Measurements from ENCODE around the gene TSPAN19.
A peak's percentile ranks its signal among the peaks of the same experiment; 100 is the strongest.

TSPAN19 gene

GRCh38 chr12:85036234-85036707 is at the start of gene TSPAN19, which contains the start of gene LRRIQ1:
TSS of gene TSPAN19 (minus strand) at chr12:85036277. CDS start at chr12:85029946, 6,331 bp downstream.
TSS of gene LRRIQ1 (plus strand) at chr12:85036351. CDS start at chr12:85038177, 1,826 bp downstream.
- DNase-seq (ENCODE audit: extremely low read depth, low read depth), result peak; percentile 85
- H3K4me3 ChIP-seq (replicated peaks; ENCODE audit: low read depth, low read length), result peak within 1 kb of the TSS; percentile 65
- no peak for TF ChIP-seq CTCF (IDR thresholded peaks at IDR 0.05; ENCODE audit: low read depth, low read length, missing control alignments)

GRCh38 chr12:85085066-85085465 is 49.0 kb upstream of the TSPAN19 start:
- DNase-seq (ENCODE audit: extremely low read depth, low read depth), result no peak
- no peak for TF ChIP-seq CTCF (IDR thresholded peaks at IDR 0.05; ENCODE audit: low read depth, low read length, missing control alignments)
- H3K4me3 ChIP-seq (replicated peaks; ENCODE audit: low read depth, low read length), result no peak overlapping the region

GRCh38 chr12:85076688-85077430 is 40.8 kb upstream of the TSPAN19 start:
- DNase-seq (ENCODE audit: extremely low read depth, low read depth), result peak; percentile 52
- peak; percentile 36 for TF ChIP-seq CTCF (IDR thresholded peaks at IDR 0.05; ENCODE audit: low read depth, low read length, missing control alignments)
- H3K4me3 ChIP-seq (replicated peaks; ENCODE audit: low read depth, low read length), result no peak overlapping the region

- DNase-seq (ENCODE audit: extremely low read depth, low read depth), result no peak
- no peak for TF ChIP-seq CTCF (IDR thresholded peaks at IDR 0.05; ENCODE audit: low read depth, low read length, missing control alignments)
Observed at GRCh38 chr12:85072826-85073225, 36.7 kb upstream of the TSPAN19 start.

GRCh38 chr12:85065837-85066482 is 29.9 kb upstream of the TSPAN19 start:
- TF ChIP-seq CTCF (IDR thresholded peaks at IDR 0.05; ENCODE audit: low read depth, low read length, missing control alignments), result no peak
- peak; percentile 73 for DNase-seq (ENCODE audit: extremely low read depth, low read depth)

More at GRCh38 chr12:85072826-85073225, 36.7 kb upstream of the TSPAN19 start:
- H3K4me3 ChIP-seq (replicated peaks; ENCODE audit: low read depth, low read length), result no peak overlapping the region

GRCh38 chr12:85060916-85061315 is 24.8 kb upstream of the TSPAN19 start:
- DNase-seq (ENCODE audit: extremely low read depth, low read depth), result no peak
- H3K4me3 ChIP-seq (replicated peaks; ENCODE audit: low read depth, low read length), result no peak overlapping the region
- no peak for TF ChIP-seq CTCF (IDR thresholded peaks at IDR 0.05; ENCODE audit: low read depth, low read length, missing control alignments)

More at GRCh38 chr12:85065837-85066482, 29.9 kb upstream of the TSPAN19 start:
- H3K4me3 ChIP-seq (replicated peaks; ENCODE audit: low read depth, low read length), result no peak overlapping the region

Measured in HFF-Myc (cell line).